Measurements from ENCODE around the gene TTC34. TPM values are rescaled to one million over a fixed set of nuclear protein-coding genes. Genes with fewer than 3 reads are reported as not detected.

The TTC34 gene
- total RNA-seq, 2 experiments from 2014 or later: 1.6 to 1.9 TPM

DNA sequence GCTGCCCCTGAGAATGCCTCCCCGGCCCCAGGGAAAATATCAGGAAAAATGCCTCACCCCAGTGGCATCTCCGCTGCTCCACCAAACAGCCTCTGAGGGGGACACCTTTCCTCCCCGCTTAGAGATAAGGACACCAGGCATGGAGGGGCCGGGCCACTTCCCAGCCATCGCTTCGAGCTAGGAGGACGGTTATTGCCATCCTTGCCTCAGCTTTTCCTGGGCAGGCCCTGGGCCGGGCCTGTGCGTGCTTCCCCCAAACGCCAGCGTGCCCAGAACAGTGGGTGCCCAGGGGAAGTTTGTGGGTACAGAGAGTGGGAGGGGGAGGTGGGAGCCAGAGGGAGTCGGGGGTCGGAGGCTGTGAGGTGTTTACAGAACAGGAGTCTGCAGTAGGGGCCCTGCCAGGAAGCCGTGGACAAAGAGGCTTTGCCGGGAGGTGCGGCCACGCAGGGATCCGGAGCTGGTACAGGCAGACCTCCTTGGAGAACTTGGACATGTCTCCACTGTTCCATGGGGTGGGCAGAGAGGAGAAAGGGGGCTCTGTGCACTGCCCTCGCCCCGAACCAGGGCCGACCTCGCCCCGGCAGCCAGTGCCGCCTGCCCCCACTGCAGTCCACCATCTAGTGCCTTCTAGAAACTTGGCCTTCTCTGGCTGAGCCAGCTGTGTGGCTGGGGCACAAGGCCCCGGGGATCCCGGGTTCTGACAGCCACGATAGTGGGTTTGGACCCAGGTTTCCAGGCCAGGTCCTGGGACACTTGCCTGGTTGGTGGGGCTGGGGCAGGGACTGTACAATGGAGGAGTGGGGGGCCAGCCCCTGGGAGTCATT lies 33.5 kb upstream of the TTC34 start:
- Mint-ChIP-seq H3K27ac (no peak overlapping the region), H3K36me3 (ENCODE audit: low read depth) (no peaks in the 10 kb centered on the region), H3K9me3 (peaks cover 4% of the 10 kb centered on the region), H3K4me3 (no peak overlapping the region), H3K27me3 (no peaks in the 10 kb centered on the region), H3K4me1 (peaks cover 6% of the 10 kb centered on the region)
- ChIA-PET POLR2A (no interaction called here), CTCF (no interaction called here)
- no peak for DNase-seq

DNA sequence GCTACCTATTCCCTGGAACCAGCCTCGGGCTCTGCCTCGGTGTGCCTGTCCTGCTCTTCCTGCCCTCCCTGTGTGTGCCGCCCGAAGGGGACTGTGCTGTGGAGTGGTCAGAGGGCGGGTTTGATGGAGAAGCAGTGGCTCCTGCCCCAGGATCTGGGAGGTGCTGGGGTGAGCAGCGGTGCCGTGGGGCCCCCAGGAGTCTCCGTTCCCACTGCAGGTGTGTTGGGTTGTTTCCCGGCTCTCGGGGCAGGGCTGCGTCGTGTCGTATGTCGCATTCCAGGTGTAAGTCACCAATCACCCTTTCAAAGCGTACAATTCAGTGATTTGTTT lies 32.6 kb upstream of the TTC34 start:
- no peak overlapping the region for H3K4me3 Mint-ChIP-seq
- no peaks in the 10 kb centered on the region for H3K9me3 Mint-ChIP-seq
- no peaks in the 10 kb centered on the region for H3K27me3 Mint-ChIP-seq
- CTCF ChIA-PET: no interaction called here
- no peaks in the 10 kb centered on the region for H3K36me3 Mint-ChIP-seq (ENCODE audit: low read depth)
- no peak for DNase-seq
- no peak overlapping the region for H3K27ac Mint-ChIP-seq
- POLR2A ChIA-PET: no interaction called here
- H3K4me1 Mint-ChIP-seq: no peaks in the 10 kb centered on the region

DNA sequence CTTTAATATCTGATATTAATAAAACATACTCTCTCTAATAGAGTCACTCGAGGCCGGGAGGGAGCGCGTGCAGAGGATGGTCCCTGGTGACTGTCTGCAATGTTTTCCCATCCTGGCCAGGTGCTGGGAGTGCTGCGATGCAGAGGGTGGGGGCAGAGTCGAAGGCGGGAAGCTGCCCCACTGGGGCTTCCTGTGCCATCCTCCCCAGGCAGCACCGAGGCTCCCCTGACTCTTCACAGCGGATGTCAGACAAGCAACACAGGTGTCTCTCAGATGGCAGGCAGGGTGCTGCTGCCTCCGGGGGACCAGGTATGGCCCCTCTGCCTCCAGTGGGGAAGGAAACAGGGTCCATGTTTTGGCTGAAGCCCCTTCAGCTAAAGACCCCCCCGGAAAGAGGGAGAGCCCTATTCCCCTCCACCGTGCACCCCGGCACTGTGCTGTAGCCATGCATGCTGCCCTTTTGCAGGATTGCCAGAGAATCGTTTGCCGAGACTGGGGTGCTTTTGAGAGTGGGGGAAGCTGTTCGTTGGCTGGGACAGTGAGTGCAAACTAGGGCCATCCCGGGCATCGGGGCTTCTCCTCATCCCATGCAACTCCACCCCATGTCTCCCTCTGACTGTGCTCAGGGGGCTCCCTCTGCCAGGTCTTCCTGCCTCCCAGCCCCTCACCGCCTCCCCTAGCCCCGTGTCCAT lies 32.1 kb upstream of the TTC34 start:
- Mint-ChIP-seq H3K9me3 (no peaks in the 10 kb centered on the region), H3K4me3 (no peak overlapping the region), H3K27ac (no peak overlapping the region), H3K27me3 (no peaks in the 10 kb centered on the region), H3K4me1 (no peaks in the 10 kb centered on the region), H3K36me3 (ENCODE audit: low read depth) (no peaks in the 10 kb centered on the region)
- ChIA-PET CTCF (no interaction called here), POLR2A (interaction anchor here (0.5 kb wide), 1 partner anchor 12 kb away, joined by 3 read pairs; no protein-coding TSS in a partner anchor)
- DNase-seq: no peak

DNA sequence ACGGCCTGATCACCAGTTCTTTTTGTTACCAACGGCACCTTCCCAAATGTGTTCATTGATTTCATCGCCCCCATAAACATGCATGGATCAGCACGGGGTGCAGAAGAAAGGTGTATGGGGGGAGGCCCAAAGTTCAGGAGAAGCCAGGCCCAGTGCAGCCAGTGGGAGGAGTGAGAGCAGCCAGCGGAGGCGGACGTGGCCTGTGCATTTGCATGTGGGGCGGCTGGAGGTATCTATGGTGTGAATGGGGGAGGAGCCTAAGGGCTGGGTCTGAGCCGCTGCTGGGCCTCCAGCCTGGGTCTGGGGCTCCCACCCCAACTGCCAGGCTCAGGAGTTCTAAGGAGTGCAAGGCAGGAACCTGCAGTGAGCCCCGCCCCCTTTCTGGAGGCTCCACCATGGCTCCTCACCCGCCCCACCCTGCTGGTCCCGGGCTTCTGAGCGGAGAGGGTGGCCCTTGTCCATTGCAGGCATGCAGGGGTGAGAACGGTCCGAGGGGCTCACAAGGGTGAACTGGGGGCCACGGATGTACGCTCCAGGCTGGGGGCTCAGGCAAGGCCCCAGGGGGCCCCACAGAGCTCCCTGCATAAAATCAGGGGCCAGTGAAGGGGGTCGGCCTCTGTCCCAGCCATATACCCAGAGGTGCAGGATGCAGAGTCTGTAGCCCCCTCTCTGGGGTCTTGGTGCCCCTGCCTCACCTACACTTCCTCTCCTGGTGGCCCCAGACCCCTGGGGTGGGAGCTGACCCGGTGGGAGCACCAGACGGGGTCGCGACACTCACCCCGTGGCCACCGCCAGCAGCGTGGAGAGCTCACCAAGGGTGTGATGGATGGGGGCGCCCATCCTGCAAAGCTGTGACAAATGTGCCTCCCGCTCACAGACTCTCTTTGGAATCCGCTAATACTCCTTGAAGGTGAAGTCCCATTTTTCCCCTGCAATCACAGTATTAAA lies 31.3 kb upstream of the TTC34 start:
- CTCF ChIA-PET: no interaction called here

DNA sequence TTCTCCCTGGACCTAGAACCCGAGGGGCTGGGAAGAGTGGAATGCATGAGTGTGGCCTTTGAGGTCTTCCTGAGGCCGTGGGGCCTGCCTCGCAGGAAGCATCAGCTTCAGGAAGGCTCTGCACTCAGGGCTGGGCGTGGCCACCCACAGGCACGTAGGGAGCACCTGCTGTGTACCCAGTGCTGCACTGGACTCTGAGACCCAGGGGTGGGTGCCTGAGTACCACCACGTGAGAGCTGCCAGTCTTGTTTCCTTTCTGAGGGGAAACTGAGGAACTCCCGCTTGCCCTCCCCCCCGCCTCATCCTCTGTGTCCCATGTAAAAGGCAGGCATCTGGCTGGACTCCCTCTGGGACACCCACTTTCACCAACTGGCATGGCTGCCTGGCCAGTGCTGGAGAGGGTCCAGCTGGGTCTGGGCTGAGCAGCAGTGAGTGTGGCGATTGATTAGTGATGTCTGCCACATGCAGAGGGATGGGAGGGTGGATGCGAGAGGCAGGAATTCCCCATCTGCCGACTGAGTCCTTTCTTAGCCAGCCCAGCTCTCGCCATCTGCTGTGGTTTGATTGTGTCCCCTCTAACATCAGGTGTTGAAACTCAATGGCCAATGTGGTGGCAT lies 30.2 kb upstream of the TTC34 start:
- CTCF ChIA-PET: no interaction called here
- Mint-ChIP-seq H3K27me3 (no peaks in the 10 kb centered on the region), H3K4me3 (no peak overlapping the region), H3K4me1 (no peaks in the 10 kb centered on the region), H3K9me3 (no peaks in the 10 kb centered on the region), H3K36me3 (ENCODE audit: low read depth) (no peaks in the 10 kb centered on the region), H3K27ac (no peak overlapping the region)
- no peak for DNase-seq
- POLR2A ChIA-PET: no interaction called here

More for the DNA sequence above, 31.3 kb upstream of the TTC34 start:
- Mint-ChIP-seq H3K27me3 (no peaks in the 10 kb centered on the region), H3K27ac (no peak overlapping the region), H3K9me3 (no peaks in the 10 kb centered on the region), H3K4me1 (no peaks in the 10 kb centered on the region), H3K36me3 (ENCODE audit: low read depth) (no peaks in the 10 kb centered on the region), H3K4me3 (no peak overlapping the region)
- POLR2A ChIA-PET: interaction anchor here (0.5 kb wide), 1 partner anchor 11 kb away, joined by 3 read pairs; no protein-coding TSS in a partner anchor
- DNase-seq: no peak

DNA sequence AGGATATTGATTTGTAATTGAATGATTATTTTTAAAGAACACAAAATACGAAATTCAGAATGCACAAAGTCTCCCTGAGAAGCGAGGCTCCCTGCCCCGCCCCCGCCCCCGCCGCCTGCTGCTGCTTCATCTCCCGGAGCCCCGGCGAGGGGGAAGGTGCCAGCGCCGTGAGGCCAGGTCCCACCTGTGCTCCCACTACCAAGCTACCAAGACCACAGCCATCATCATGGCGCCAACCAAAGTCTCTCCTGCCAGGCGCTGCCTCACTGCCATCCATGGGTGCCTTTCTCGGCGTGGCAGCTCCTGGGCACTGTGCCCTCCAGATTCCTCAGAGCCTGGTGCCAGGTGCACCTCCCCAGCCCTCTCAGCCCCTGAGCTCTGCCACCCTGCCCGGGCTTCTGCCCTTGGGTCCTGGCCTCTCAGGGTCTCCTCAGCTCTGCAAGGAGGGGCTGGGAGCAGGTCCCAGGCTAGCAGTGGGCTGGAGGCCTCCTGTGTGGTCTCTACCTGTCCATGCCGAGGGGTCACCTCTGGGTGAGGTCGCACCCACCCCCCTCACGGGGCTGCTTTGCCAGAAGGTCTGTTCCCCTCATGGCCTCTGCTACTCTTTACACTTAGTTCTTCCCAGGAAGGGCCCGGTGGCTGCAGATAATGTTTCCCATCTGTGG lies 29.4 kb upstream of the TTC34 start:
- POLR2A ChIA-PET: no interaction called here
- Mint-ChIP-seq H3K36me3 (ENCODE audit: low read depth) (no peaks in the 10 kb centered on the region), H3K4me1 (no peaks in the 10 kb centered on the region), H3K27me3 (no peaks in the 10 kb centered on the region), H3K9me3 (no peaks in the 10 kb centered on the region), H3K4me3 (no peak overlapping the region), H3K27ac (no peak overlapping the region)
- CTCF ChIA-PET: interaction anchor here (0.6 to 1.5 kb wide), 2 partner anchors 9 to 594 kb away, joined by 3 read pairs; no protein-coding TSS in a partner anchor
- no peak for DNase-seq

DNA sequence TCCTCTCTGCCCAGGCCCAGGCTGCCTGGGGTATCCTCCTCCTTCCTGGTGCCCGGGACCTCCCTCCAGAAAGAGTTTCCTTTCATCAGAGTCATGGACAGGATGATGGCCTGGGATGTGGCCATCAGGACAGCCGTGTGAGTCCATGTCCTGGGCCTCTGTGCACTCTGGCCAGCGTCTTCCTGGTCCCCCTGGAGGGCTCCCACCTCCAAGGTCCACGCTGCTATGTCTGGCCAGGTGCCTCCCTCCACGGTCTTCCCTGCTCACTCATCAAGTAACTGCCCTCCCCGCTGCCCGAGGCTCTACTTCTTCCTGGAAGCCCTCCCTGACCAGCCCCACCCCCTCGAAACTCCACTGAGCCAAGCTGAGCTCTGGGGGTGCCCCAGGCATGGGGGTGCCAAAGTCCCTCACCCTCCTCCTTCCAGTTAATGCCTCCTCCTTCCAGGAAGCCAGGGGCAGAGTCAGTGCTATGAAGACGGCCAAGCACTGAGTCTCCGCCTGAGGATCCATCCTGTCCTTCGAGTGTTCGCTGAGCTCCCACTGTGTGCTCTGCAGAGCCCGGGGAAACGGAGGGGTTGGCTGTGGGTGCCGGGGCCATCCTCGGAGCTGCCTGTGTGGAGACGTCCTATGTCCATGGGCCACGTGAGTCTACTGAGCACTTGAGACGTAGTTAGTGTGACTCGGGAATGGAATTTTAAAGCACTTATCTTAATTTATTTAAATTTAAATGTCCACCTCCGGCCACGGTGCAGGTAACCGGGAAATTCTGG lies 28.5 kb upstream of the TTC34 start:
- CTCF ChIA-PET: interaction anchor here (0.6 to 1.5 kb wide), 2 partner anchors 10 to 595 kb away, joined by 3 read pairs; no protein-coding TSS in a partner anchor
- no peak overlapping the region for H3K27ac Mint-ChIP-seq
- H3K4me1 Mint-ChIP-seq: no peaks in the 10 kb centered on the region
- no peak overlapping the region for H3K4me3 Mint-ChIP-seq
- H3K27me3 Mint-ChIP-seq: no peaks in the 10 kb centered on the region
- H3K9me3 Mint-ChIP-seq: no peaks in the 10 kb centered on the region
- DNase-seq: no peak
- POLR2A ChIA-PET: no interaction called here
- H3K36me3 Mint-ChIP-seq (ENCODE audit: low read depth): no peaks in the 10 kb centered on the region

DNA sequence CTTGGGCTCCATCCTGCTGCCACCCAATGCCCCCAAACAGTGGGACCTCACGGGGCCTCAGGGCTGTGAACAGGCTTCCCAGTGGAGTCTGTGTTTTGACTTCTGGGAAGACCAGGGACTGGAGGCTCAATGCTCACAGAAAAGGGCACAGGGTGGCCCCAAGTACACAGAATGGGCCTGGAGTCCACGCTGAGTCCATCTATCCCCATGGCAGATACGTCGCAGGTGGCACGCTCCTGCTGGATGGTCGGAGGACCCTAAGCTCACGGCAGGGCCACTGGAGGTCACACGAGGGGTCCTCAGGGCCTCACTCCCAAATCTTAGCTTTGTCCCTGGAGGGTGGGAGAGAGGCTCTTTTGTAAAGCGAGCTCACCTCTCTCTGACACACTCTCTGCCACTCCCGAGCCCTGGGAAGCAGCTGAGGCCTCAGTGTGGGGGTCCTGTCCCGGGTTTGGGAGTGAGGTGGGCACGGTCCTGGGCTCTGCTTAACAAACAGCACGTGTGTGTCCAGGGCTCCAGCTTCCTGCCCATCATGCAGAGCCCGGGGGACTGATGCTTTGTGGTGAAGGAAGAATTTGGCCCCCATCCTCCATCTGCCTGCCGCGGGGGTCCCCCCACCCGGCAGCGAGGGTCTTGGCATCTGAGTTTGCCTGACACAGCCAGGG lies 27.2 kb upstream of the TTC34 start:
- Mint-ChIP-seq H3K9me3 (no peaks in the 10 kb centered on the region), H3K4me3 (no peak overlapping the region), H3K27ac (no peak overlapping the region), H3K27me3 (no peaks in the 10 kb centered on the region), H3K4me1 (no peaks in the 10 kb centered on the region), H3K36me3 (ENCODE audit: low read depth) (no peaks in the 10 kb centered on the region)
- ChIA-PET CTCF (no interaction called here), POLR2A (no interaction called here)
- no peak for DNase-seq

DNA sequence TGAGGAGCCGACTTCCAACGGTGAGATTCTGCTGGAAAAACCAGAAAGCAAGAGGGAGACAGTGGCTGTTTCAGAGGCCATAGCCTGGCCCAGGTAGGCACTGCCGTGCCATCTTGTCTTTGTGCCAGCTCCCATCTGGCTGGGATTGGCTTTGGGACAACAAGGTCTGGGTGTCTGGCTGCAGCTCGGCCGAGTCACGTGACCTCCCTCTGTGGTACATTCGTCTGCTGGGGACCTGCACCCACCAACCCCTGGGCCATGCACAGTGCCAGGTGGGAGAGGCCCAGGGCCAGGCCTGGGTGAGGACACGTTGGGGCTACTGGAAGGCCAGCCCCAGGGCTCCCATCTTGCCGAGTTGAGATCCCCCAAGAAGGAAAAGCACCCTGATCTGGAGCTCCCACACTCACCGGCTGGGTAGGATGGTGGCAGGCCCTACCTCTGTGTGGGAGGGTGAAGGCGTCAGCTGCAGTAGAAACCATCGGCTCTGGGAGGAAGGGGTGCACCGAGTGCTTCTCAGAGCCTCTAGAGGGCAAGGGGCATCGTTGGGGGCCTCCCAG lies 25.3 kb upstream of the TTC34 start:
- Mint-ChIP-seq H3K36me3 (ENCODE audit: low read depth) (no peaks in the 10 kb centered on the region), H3K27ac (no peak overlapping the region)
- CTCF ChIA-PET: no interaction called here

DNA sequence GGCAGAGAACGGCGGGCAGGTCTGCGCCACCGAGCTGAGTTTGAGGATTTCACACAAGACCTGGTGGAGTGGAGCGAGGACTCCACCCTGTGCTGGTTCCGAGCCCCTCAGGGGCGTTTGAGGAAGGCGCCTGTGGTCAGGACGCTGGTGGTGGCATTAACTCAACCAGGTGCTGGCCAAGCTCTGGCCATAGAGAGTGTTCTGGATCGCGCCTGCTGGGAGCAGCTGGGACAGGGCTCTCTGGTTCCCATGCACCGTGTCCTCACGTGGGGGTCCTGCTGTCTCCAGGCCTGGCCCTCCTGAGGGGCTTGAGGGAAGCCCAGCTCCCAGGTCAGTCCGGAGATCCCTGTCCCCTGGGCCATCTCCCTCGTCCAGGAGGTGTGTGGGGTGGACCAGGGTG lies 24.8 kb upstream of the TTC34 start:
- no peak overlapping the region for H3K27ac Mint-ChIP-seq
- H3K36me3 Mint-ChIP-seq (ENCODE audit: low read depth): no peaks in the 10 kb centered on the region
- ChIA-PET POLR2A (no interaction called here), CTCF (no interaction called here)
- no peaks in the 10 kb centered on the region for H3K9me3 Mint-ChIP-seq
- no peaks in the 10 kb centered on the region for H3K4me1 Mint-ChIP-seq
- no peaks in the 10 kb centered on the region for H3K27me3 Mint-ChIP-seq
- H3K4me3 Mint-ChIP-seq: no peak overlapping the region
- DNase-seq: no peak

More for the DNA sequence above, 25.3 kb upstream of the TTC34 start:
- H3K27me3 Mint-ChIP-seq: no peaks in the 10 kb centered on the region
- no peak overlapping the region for H3K4me3 Mint-ChIP-seq
- DNase-seq: no peak
- no peaks in the 10 kb centered on the region for H3K9me3 Mint-ChIP-seq
- POLR2A ChIA-PET: no interaction called here
- H3K4me1 Mint-ChIP-seq: no peaks in the 10 kb centered on the region

DNA sequence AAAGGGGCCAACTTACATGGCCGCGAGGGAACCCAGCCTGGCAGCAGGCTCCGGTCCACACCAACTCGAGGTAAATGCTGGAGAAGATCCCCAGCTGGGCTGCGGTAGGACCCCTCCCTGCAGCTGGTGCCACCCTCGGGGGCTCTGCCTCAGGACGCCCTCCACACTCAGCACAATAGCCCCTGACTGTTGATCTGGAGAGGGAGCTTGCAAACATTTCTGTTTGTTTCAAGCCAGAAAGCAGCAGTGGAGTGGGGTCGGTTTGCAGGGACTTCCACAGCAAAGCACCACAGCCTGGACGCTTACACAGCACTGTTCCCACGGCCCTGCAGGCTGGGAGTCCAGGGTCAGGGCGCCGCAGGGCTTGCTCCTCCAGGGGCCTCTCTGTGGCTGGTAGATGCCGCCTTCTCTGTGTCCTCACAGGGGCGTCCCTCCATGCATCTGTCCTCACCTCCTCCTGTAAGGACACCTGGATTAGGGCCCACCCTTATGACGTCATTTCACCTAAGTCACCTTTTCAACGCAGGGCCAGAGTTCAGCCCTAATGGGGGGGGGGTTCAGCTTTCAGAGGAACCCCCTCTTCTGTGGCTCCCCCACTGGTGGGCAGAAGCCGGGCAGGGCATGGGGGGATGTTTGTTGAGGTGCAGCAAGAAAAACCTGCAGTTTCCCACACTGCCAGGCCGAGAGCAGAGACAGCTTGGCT lies 24.1 kb upstream of the TTC34 start:
- POLR2A ChIA-PET: no interaction called here
- H3K4me1 Mint-ChIP-seq: no peaks in the 10 kb centered on the region
- no peaks in the 10 kb centered on the region for H3K9me3 Mint-ChIP-seq
- no peak overlapping the region for H3K4me3 Mint-ChIP-seq
- no peak overlapping the region for H3K27ac Mint-ChIP-seq
- H3K27me3 Mint-ChIP-seq: no peaks in the 10 kb centered on the region
- CTCF ChIA-PET: interaction anchor here (0.6 kb wide), 1 partner anchor 942 kb away, joined by 3 read pairs; no protein-coding TSS in a partner anchor
- H3K36me3 Mint-ChIP-seq (ENCODE audit: low read depth): no peaks in the 10 kb centered on the region
- DNase-seq: no peak
